Natural killer cell treated with Interleukin-12 subunit alpha and Interleukin-12 subunit beta and Interleukin-15 and Interleukin-18, amount 100 ng/mL, for 72 hours (primary cell): ENCODE measurements around the gene HADHB. TPM values are rescaled to one million over a fixed set of nuclear protein-coding genes. Genes with fewer than 3 reads are reported as not detected.
"Not testable (repeated sequence)": the region's sequence is repeated elsewhere in the genome, so short reads cannot be mapped to it uniquely, and the experiment has no call there.

Source experiments
- ATAC-seq, 2 donors: fragments of 150-1000 bp; cut with Tn5 transposase in 1 of 2; sonication (Bioruptor Pico), chemical (Tn5 transposase) in 1 of 2; 2 replicates each; pipeline ENCODE4 v1.10.0; 2021
- DNase-seq: peaks from one replicate; pipeline ENCODE4 v3.0.0; 2022; ENCODE audit warnings: low spot score
- H3K27ac Mint-ChIP-seq, 2 donors: 1 replicate in 1 of 2; 2 replicates in 1 of 2; pipeline ENCODE4 v1.8.0; 2022; ENCODE audit warnings: mixed read lengths in 2 of 2, mild to moderate bottlenecking in 1 of 2, moderate library complexity in 1 of 2
- H3K27me3 Mint-ChIP-seq, 2 donors: 1 replicate in 1 of 2; 2 replicates in 1 of 2; pipeline ENCODE4 v1.8.0; 2022; ENCODE audit warnings: mixed read lengths in 2 of 2
- H3K36me3 Mint-ChIP-seq: one replicate; pipeline ENCODE4 v1.8.0; 2022; ENCODE audit warnings: mixed read lengths
- H3K4me1 Mint-ChIP-seq, 2 donors: 1 replicate in 1 of 2; 2 replicates in 1 of 2; pipeline ENCODE4 v1.8.0; 2022; ENCODE audit warnings: low read depth in 2 of 2, mixed read lengths in 2 of 2, mild to moderate bottlenecking in 1 of 2
- H3K4me3 Mint-ChIP-seq: one replicate; pipeline ENCODE4 v1.8.0; 2022; ENCODE audit warnings: mixed read lengths
- H3K9me3 Mint-ChIP-seq: 2 replicates; pipeline ENCODE4 v1.8.0; 2022; ENCODE audit warnings: mixed read lengths
- total RNA-seq, 2 donors: library from RNA; stranded (reverse); gene quantifications; one replicate each; pipeline ENCODE4 v1.2.3, GENCODE V29; 2022

The HADHB gene
- total RNA-seq, 2 donors from 2014 or later = 49.1 to 58.1 TPM

- no peaks in the 10 kb centered on the region for H3K9me3 Mint-ChIP-seq
Measured at GRCh38 chr2:26316041-26316440, 71.3 kb downstream of the HADHB start.

GRCh38 chr2:26316845-26317244 is 72.1 kb downstream of the HADHB start:
- Mint-ChIP-seq H3K27me3 (no peaks in the 10 kb centered on the region), H3K4me3 (no peak overlapping the region), H3K9me3 (no peaks in the 10 kb centered on the region), H3K4me1 (no peaks in the 10 kb centered on the region), H3K36me3 (no peaks in the 10 kb centered on the region), H3K27ac (no peak overlapping the region)
- ATAC-seq = peak in 1 of 2 donors; percentile 46
- DNase-seq = no peak

More at GRCh38 chr2:26316041-26316440, 71.3 kb downstream of the HADHB start:
- no peak overlapping the region for H3K4me3 Mint-ChIP-seq
- H3K27me3 Mint-ChIP-seq = no peaks in the 10 kb centered on the region
- no peak for DNase-seq
- no peaks in the 10 kb centered on the region for H3K4me1 Mint-ChIP-seq
- H3K36me3 Mint-ChIP-seq = no peaks in the 10 kb centered on the region
- ATAC-seq = no peak
- H3K27ac Mint-ChIP-seq = no peak overlapping the region

- Mint-ChIP-seq H3K36me3 (no peaks in the 10 kb centered on the region), H3K4me3 (no peak overlapping the region), H3K27ac (no peak overlapping the region), H3K9me3 (no peaks in the 10 kb centered on the region), H3K4me1 (no peaks in the 10 kb centered on the region), H3K27me3 (no peaks in the 10 kb centered on the region)
- DNase-seq = no peak
- ATAC-seq = no peak
Measured at GRCh38 chr2:26317377-26318105, 72.8 kb downstream of the HADHB start.

- Mint-ChIP-seq H3K36me3 (no peaks in the 10 kb centered on the region), H3K9me3 (no peaks in the 10 kb centered on the region), H3K27ac (no peak overlapping the region), H3K4me3 (no peak overlapping the region), H3K27me3 (no peaks in the 10 kb centered on the region), H3K4me1 (no peaks in the 10 kb centered on the region)
- DNase-seq (no peak), ATAC-seq (no peak)
Measured at GRCh38 chr2:26318950-26319349, 74.2 kb downstream of the HADHB start.

- not testable (repeated sequence) for DNase-seq, H3K4me1 Mint-ChIP-seq, ATAC-seq, H3K27ac Mint-ChIP-seq, H3K9me3 Mint-ChIP-seq, H3K4me3 Mint-ChIP-seq, H3K27me3 Mint-ChIP-seq, H3K36me3 Mint-ChIP-seq
Measured at GRCh38 chr2:26324479-26324878, 79.7 kb downstream of the HADHB start.

DNA sequence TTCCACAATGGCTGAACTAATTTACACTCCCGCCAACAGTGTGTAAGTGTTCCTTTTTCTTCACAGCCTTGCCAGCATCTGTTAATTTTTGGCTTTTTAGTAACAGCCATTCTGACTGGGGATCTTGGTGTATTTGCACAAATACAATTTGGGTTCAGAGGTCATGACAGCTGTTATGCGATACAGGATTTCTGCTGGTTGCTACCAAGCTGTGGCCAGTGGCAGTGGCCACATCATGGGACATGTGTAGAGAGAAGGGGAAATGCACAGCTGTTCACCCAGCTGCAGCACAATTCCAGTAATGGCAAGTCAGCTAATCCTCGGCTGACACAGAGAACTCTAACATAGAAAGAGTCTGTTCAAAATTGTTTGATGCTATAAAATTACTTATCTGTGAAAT is 80.2 kb downstream of the HADHB start:
- no peaks in the 10 kb centered on the region for H3K36me3 Mint-ChIP-seq
- H3K27me3 Mint-ChIP-seq = no peaks in the 10 kb centered on the region
- H3K4me3 Mint-ChIP-seq = no peak overlapping the region
- no peaks in the 10 kb centered on the region for H3K9me3 Mint-ChIP-seq
- ATAC-seq (no peak), DNase-seq (no peak)
- no peak overlapping the region for H3K27ac Mint-ChIP-seq
- peaks cover 3 to 5% of the 10 kb centered on the region in 2 donors for H3K4me1 Mint-ChIP-seq

DNA sequence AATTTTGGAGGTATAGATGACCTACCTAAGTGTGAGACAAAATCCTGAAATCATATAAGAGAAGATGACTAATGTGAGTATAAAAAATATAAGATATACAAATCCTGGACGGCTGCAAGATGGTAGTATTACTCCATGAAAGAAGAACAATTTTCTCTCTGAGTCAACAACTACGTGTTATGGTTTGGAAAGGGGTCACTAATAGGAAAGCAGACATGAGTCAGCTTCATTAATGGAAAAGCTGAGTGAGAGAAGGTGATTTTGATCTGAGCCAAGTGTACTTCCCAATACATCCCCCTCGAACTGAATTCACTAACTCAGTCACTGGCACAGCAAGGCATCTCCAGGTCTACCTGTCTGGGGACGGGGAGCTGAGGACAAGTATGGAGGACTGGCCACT is 81.1 kb downstream of the HADHB start:
- no peaks in the 10 kb centered on the region for H3K27me3 Mint-ChIP-seq
- no peaks in the 10 kb centered on the region for H3K36me3 Mint-ChIP-seq
- no peak for ATAC-seq

GRCh38 chr2:26326514-26326913 is 81.8 kb downstream of the HADHB start:
- H3K4me1 Mint-ChIP-seq = peaks cover 8 to 11% of the 10 kb centered on the region in 2 donors
- no peaks in the 10 kb centered on the region for H3K36me3 Mint-ChIP-seq
- H3K9me3 Mint-ChIP-seq = no peaks in the 10 kb centered on the region
- no peak for DNase-seq
- no peaks in the 10 kb centered on the region for H3K27me3 Mint-ChIP-seq
- no peak overlapping the region for H3K27ac Mint-ChIP-seq
- H3K4me3 Mint-ChIP-seq = no peak overlapping the region
- ATAC-seq = no peak

More for the DNA sequence above, 81.1 kb downstream of the HADHB start:
- Mint-ChIP-seq H3K9me3 (no peaks in the 10 kb centered on the region), H3K4me3 (no peak overlapping the region), H3K4me1 (peaks cover 8 to 11% of the 10 kb centered on the region in 2 donors), H3K27ac (no peak overlapping the region)
- no peak for DNase-seq

- Mint-ChIP-seq H3K4me3 (no peak overlapping the region), H3K27me3 (no peaks in the 10 kb centered on the region), H3K4me1 (peaks cover 8 to 11% of the 10 kb centered on the region in 2 donors), H3K36me3 (no peaks in the 10 kb centered on the region), H3K9me3 (no peaks in the 10 kb centered on the region), H3K27ac (no peak overlapping the region)
- no peak for DNase-seq
- no peak for ATAC-seq
Measured at GRCh38 chr2:26327291-26328272, 82.8 kb downstream of the HADHB start.

- not testable (repeated sequence) for H3K9me3 Mint-ChIP-seq, H3K27me3 Mint-ChIP-seq, H3K27ac Mint-ChIP-seq, DNase-seq, H3K4me3 Mint-ChIP-seq, H3K36me3 Mint-ChIP-seq, ATAC-seq
- H3K4me1 Mint-ChIP-seq = peaks cover 8 to 11% of the 10 kb centered on the region in 2 donors
Measured at GRCh38 chr2:26329083-26329482, 84.3 kb downstream of the HADHB start.

GRCh38 chr2:26330114-26330549 is 85.4 kb downstream of the HADHB start:
- Mint-ChIP-seq H3K36me3 (no peaks in the 10 kb centered on the region), H3K9me3 (no peaks in the 10 kb centered on the region), H3K27ac (no peak overlapping the region), H3K4me1 (peaks cover 8 to 11% of the 10 kb centered on the region in 2 donors), H3K27me3 (no peaks in the 10 kb centered on the region), H3K4me3 (peak overlapping the region; percentile 32)
- peak; percentile 89 to 90 for ATAC-seq
- peak; percentile 77 for DNase-seq

DNA sequence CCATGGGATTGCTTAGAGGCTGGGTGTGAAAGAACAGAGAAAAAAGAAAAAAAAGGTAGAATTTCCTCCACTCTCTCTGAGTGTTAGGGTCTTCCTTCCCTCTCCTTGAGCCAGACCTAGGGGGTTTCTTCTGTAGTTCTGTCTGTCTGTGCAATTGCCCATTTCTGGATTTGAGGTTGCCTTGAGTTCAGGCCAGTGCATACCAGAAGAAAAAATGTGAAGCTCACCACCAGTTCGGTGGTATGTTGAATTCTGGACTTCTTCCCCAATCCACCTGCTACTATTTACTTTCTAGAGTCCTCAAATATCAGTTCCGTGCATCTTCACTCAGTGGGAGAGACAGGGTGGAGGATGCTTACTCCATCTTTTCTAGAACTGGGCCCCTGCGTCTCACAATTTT is 85.9 kb downstream of the HADHB start:
- H3K36me3 Mint-ChIP-seq = no peaks in the 10 kb centered on the region

GRCh38 chr2:26331321-26331720 is 86.6 kb downstream of the HADHB start:
- H3K4me1 Mint-ChIP-seq = peaks cover 8 to 11% of the 10 kb centered on the region in 2 donors
- not testable (repeated sequence) for H3K9me3 Mint-ChIP-seq, H3K36me3 Mint-ChIP-seq, H3K27ac Mint-ChIP-seq, H3K4me3 Mint-ChIP-seq, H3K27me3 Mint-ChIP-seq, DNase-seq, ATAC-seq

More for the DNA sequence above, 85.9 kb downstream of the HADHB start:
- Mint-ChIP-seq H3K27me3 (no peaks in the 10 kb centered on the region), H3K9me3 (no peaks in the 10 kb centered on the region), H3K27ac (no peak overlapping the region), H3K4me1 (peaks cover 8 to 11% of the 10 kb centered on the region in 2 donors), H3K4me3 (no peak overlapping the region)
- DNase-seq (no peak), ATAC-seq (no peak)

- H3K27ac Mint-ChIP-seq = no peak overlapping the region
- no peak overlapping the region for H3K4me3 Mint-ChIP-seq
- ATAC-seq (no peak), DNase-seq (no peak)
- no peaks in the 10 kb centered on the region for H3K27me3 Mint-ChIP-seq
- H3K9me3 Mint-ChIP-seq = no peaks in the 10 kb centered on the region
- H3K36me3 Mint-ChIP-seq = no peaks in the 10 kb centered on the region
- peaks cover 8 to 11% of the 10 kb centered on the region in 2 donors for H3K4me1 Mint-ChIP-seq
Measured at GRCh38 chr2:26333293-26333692, 88.6 kb downstream of the HADHB start.
